ENCODE measurements around the gene SETBP1. TPM values are rescaled to one million over a fixed set of nuclear protein-coding genes. Genes with fewer than 3 reads are reported as not detected.

Gene SETBP1
- total RNA-seq, 1 donor from 2014 or later, result 39.5 TPM

DNA sequence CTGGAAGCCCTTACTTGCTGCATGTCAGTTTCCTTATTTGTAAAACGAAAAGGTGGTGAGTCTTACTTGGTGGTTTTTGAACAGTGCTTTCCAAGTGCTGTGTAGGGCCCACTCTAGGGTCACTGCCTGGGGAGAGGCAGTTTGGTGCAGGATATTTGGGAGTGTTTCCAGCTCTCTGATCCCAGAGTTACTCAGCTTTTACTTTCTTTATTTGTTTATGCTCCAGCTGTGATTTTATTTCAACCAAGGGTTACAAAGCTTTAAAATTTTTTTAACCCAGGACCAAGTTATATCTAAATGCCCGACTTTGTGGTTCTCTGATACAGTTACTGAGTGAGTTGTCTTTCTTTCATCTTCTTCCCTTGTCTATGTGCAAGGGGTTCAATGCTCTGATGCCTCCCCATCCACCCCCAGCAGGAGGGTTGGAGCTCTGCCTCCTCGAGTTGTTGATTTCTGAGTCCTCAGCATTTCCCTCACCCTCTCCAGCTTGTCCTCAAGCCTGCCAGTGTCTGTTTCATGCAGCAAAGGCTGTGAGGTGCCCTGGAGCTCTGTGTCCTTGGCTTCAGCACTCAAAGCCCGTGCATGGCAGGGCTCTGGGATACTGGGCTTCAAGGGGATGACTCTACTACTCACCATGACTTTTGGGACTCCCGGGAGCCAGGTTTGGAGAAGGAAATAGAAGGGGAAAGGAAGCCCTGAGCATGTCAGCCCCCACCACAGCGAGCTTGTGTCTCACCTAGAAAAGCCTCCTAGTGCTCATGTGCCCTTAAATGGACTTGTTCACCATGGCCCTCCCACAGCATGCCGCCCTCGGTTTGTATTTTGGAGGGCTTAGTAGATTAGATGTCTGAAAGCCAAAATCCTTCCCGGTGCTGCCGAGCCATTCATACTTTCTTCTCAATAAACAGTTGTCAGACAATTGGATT lies 236.8 kb downstream of the SETBP1 start:
- no peak for DNase-seq
- Histone ChIP-seq H3K4me3 (no peak overlapping the region), H3K36me3 (no peaks in the 10 kb centered on the region), H3K4me1 (peaks cover 15% of the 10 kb centered on the region), H3K27me3 (no peaks in the 10 kb centered on the region), H3K9me3 (no peaks in the 10 kb centered on the region), H3K27ac (peak overlapping the region; percentile 43)
- TF ChIP-seq, protein P1, sequence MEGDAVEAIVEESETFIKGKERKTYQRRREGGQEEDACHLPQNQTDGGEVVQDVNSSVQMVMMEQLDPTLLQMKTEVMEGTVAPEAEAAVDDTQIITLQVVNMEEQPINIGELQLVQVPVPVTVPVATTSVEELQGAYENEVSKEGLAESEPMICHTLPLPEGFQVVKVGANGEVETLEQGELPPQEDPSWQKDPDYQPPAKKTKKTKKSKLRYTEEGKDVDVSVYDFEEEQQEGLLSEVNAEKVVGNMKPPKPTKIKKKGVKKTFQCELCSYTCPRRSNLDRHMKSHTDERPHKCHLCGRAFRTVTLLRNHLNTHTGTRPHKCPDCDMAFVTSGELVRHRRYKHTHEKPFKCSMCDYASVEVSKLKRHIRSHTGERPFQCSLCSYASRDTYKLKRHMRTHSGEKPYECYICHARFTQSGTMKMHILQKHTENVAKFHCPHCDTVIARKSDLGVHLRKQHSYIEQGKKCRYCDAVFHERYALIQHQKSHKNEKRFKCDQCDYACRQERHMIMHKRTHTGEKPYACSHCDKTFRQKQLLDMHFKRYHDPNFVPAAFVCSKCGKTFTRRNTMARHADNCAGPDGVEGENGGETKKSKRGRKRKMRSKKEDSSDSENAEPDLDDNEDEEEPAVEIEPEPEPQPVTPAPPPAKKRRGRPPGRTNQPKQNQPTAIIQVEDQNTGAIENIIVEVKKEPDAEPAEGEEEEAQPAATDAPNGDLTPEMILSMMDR (IDR thresholded peaks at IDR 0.05), result no peak
- intact Hi-C loops (cut with DNase I), result no loop called here
- peak; percentile 26 for ATAC-seq

DNA sequence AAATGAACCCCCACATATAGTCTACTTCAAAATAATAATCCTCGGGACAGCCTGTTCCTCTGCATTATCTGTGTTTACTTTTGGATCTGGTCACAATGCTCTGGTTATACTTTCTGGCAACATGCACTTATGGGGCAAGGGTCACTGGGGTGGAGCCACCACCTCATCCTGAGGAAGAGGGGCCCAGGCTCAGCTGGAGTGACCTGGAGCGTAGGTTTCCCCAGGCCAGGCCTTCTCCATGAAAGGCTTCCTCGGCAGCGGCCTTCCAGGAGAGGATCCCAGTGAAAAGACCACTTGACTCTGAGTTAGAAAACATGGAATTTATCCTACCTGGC lies 237.4 kb downstream of the SETBP1 start:
- Histone ChIP-seq H3K9me3 (no peaks in the 10 kb centered on the region), H3K27ac (peak overlapping the region; percentile 43), H3K4me3 (no peak overlapping the region), H3K4me1 (peaks cover 15% of the 10 kb centered on the region), H3K36me3 (no peaks in the 10 kb centered on the region), H3K27me3 (no peaks in the 10 kb centered on the region)
- TF ChIP-seq, protein P1 (IDR thresholded peaks at IDR 0.05), result no peak
- ATAC-seq, result peak; percentile 46
- intact Hi-C loops (cut with DNase I), result no loop called here
- no peak for DNase-seq

DNA sequence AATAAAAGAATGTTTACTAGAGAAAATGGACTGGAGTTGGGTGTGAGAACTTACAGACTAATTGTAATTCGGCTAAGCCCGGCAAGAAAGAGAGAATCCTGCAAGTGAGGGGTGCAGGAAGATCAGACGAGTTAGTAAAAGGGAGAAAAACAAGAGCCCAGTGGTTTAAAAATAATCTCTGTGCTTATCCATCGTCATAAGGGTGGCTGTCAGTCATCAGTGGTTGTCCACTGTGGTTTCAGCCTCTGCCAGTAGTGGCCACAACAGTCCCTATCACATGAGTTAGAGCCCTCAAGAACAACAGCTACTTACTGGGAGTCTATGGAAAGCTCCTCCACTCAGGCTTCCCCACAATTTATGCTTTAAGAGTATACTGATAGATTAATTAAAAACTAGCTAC lies 239.8 kb downstream of the SETBP1 start:
- DNase-seq, result no peak
- Histone ChIP-seq H3K27ac (no peak overlapping the region), H3K36me3 (no peaks in the 10 kb centered on the region), H3K4me1 (peaks cover 15% of the 10 kb centered on the region), H3K27me3 (no peaks in the 10 kb centered on the region), H3K4me3 (no peak overlapping the region), H3K9me3 (no peaks in the 10 kb centered on the region)
- TF ChIP-seq, protein P1 (IDR thresholded peaks at IDR 0.05), result no peak
- intact Hi-C loops (cut with DNase I), result no loop called here
- ATAC-seq, result no peak

DNA sequence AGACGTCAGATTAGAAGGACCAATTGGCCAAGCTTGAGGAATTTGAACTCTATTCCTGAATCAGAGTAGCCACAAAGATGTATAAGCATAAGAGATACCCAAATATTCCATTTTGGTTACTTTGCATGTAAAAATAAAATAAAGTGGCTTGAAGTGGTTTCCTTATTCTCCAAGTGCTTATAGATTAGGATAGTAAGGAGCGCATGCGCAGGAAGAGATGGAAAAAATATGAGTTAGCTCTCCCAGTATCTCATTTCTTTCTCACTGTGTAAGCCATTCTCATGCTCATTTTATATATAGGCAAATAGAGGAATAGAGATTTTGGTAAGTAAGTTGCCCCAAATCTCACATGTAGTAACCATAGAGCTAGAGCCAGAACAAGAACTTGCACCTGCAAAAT lies 241.3 kb downstream of the SETBP1 start:
- no peak overlapping the region for H3K27ac ChIP-seq
- ATAC-seq (no peak), DNase-seq (no peak)
- H3K9me3 ChIP-seq, result no peaks in the 10 kb centered on the region
- intact Hi-C loops (cut with DNase I), result no loop called here
- H3K36me3 ChIP-seq, result no peaks in the 10 kb centered on the region
- peaks cover 12% of the 10 kb centered on the region for H3K4me1 ChIP-seq
- no peak overlapping the region for H3K4me3 ChIP-seq
- TF ChIP-seq, protein P1 (IDR thresholded peaks at IDR 0.05), result no peak
- no peaks in the 10 kb centered on the region for H3K27me3 ChIP-seq

DNA sequence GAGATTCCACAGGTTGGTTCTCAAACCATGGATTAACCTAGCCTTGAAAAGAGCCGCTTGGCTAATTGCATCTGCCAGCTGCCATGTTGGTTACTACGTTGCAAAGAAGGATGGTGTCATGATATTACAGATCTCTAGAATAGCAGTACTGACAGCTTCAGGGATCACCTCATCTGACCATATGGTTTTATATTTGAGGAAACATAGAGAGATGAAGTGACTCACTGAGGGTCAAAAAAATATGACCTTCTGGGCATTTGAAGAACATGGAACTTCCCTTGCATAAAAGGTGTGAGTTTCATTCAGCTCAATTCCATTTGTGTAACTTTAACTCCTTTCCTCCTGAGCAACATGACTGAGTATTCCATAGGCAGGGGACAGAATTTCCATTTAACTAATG lies 242.3 kb downstream of the SETBP1 start:
- TF ChIP-seq, protein P1 (IDR thresholded peaks at IDR 0.05), result no peak
- Histone ChIP-seq H3K4me3 (no peak overlapping the region), H3K36me3 (no peaks in the 10 kb centered on the region), H3K27ac (no peak overlapping the region), H3K4me1 (peaks cover 4% of the 10 kb centered on the region), H3K27me3 (no peaks in the 10 kb centered on the region), H3K9me3 (no peaks in the 10 kb centered on the region)
- no peak for ATAC-seq
- no peak for DNase-seq
- intact Hi-C loops (cut with DNase I), result no loop called here
